ENCODE data around the gene AUH.

DNA sequence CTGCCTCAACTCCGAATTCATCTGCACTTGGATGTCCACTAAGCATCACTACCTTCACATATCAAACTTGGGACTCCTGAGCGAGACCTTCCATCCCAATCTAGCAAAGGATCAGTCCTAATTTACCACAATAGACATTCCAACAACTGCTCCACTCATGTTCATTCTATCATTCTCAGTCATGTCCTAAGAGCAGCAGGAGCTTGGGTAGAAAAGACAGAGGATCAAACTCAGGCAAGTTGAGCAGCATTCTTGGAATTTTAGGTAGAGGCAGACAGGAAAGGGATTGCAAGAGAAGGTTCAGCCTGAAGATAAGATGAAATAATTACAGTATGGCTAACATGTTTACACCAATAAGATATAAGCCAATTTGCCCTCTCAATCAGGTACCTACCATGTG, 51.7 kb downstream of the AUH start:
- TF ChIP-seq GABPA (IDR thresholded peaks at IDR 0.05; ENCODE audit: low read depth) = no peak
- no peak for TF ChIP-seq CTCF (IDR thresholded peaks at IDR 0.05; ENCODE audit: insufficient read depth, low read length)
